A549 treated with RU486 at 1 μM for 4 hours (cell line): ENCODE measurements around the gene OR2F1. TPM values are rescaled to one million over a fixed set of nuclear protein-coding genes. Genes with fewer than 3 reads are reported as not detected.

Source experiments
- total RNA-seq: library from RNA; stranded (reverse); fragments of 200-300 nt; extraction: Qiagen RNA extraction; gene quantifications from 5 replicates; pipeline ENCODE4 v1.2.3, GENCODE V29; 2022; ENCODE audit warnings: low read depth

Gene OR2F1
- not detected in 5 replicates for total RNA-seq

GRCh38 chr7:143954544-143954943 is at the start of gene OR2F1:
Gene OR2F1 (plus strand): TSS chr7:143954844. CDS start chr7:143959971, 5,127 bp downstream.

GRCh38 chr7:143934526-143935325 is 19.9 kb upstream of the OR2F1 start, which contains the start of gene OR2F2:
Gene OR2F2 (plus strand): TSS chr7:143935233. CDS start chr7:143935233, 0 bp downstream.

GRCh38 chr7:144000020-144000419 is 45.4 kb downstream of the OR2F1 start, which contains the start of gene OR6B1:
Gene OR6B1 (plus strand): TSS chr7:144000320. CDS start chr7:144003997, 3,677 bp downstream.

Other genes with a start within 250 kb of the OR2F1 start
- gene CTAGE6, start 197.1 kb upstream of the OR2F1 start, total RNA-seq: not detected in 5 replicates
- 12.6 to 20.3 TPM (median 19.5 TPM) in 5 replicates for gene TCAF1, start 52.7 kb upstream of the OR2F1 start, total RNA-seq
- gene OR2F2, start 19.6 kb upstream of the OR2F1 start, total RNA-seq: not detected in 5 replicates
- not detected in 5 replicates for gene OR6B1, start 45.5 kb downstream of the OR2F1 start, total RNA-seq
- gene OR2A5, start 94.1 kb downstream of the OR2F1 start, total RNA-seq: not detected in 5 replicates
- gene OR2A25, start 115.0 kb downstream of the OR2F1 start, total RNA-seq: not detected in 5 replicates
- gene OR2A12, start 131.4 kb downstream of the OR2F1 start, total RNA-seq: not detected in 5 replicates
- gene OR2A2, start 154.7 kb downstream of the OR2F1 start, total RNA-seq: not detected in 5 replicates
- gene OR2A14, start 168.3 kb downstream of the OR2F1 start, total RNA-seq: not detected in 5 replicates
- gene CTAGE4, start 228.6 kb downstream of the OR2F1 start, total RNA-seq: 0.05 TPM in 1 of 5 replicates, not detected in the others
- gene ARHGEF35, start 241.0 kb downstream of the OR2F1 start, total RNA-seq: 0.22 to 0.59 TPM (median 0.26 TPM) in 5 replicates